IMR-90 (cell line): ENCODE results near the gene ITM2B. TPM values are rescaled to one million over a fixed set of nuclear protein-coding genes. Genes with fewer than 3 reads are reported as not detected.

Experiments
- ATAC-seq: fragments of 200-7000 bp; cut with Tn5 transposase; 2 replicates; pipeline ENCODE4 v1.9.1; 2020; ENCODE audit warnings: low read depth, mild to moderate bottlenecking, moderate library complexity
- BruUV-seq: library from RNA; stranded (reverse); fragments of 400-500 nt; replicated peaks from 2 replicates; lab custom pipeline; 2021; lab: Mats Ljungman, UMichigan
- CTCF ChIA-PET: fragments of 300-600 bp; formaldehyde crosslinking; extraction: SDS; loops from one replicate; lab custom pipeline; 2021; ENCODE audit warnings: antibody characterized with exemption; lab: Yijun Ruan, JAX
- POLR2A ChIA-PET: fragments of 300-600 bp; sonication (Branson Sonifier 250); formaldehyde crosslinking; loops from one replicate; lab custom pipeline; 2022; ENCODE audit warnings: antibody characterized with exemption; ENCODE audit not compliant: unreplicated experiment; lab: Charles Lee
- DNase-seq: peaks from one replicate; pipeline ENCODE4 v3.0.0; 2013
- H2AFZ ChIP-seq: replicated peaks from 2 replicates; pipeline ENCODE3; 2013; ENCODE audit warnings: low read length, mild to moderate bottlenecking; ENCODE audit not compliant: poor library complexity
- H2AK5ac ChIP-seq: 2 replicates; pipeline ENCODE4 v1.6.1; 2013; ENCODE audit warnings: low read depth, low read length, inconsistent platforms
- H2AK9ac ChIP-seq: replicated peaks from 2 replicates; pipeline ENCODE3; 2013; ENCODE audit warnings: mild to moderate bottlenecking, low read depth, low read length, moderate library complexity; ENCODE audit not compliant: poor library complexity
- H2BK120ac ChIP-seq: 2 replicates; pipeline ENCODE4 v1.6.1; 2013; ENCODE audit warnings: low read depth, low read length, inconsistent platforms
- H2BK15ac ChIP-seq: 3 replicates; pipeline ENCODE4 v1.6.1; 2013; ENCODE audit warnings: low read depth, low read length, inconsistent platforms
- H2BK20ac ChIP-seq: 2 replicates; pipeline ENCODE4 v1.6.1; 2013; ENCODE audit warnings: low read depth, mild to moderate bottlenecking, inconsistent platforms, low read length, moderate library complexity
- H2BK5ac ChIP-seq: 2 replicates; pipeline ENCODE4 v1.6.1; 2013; ENCODE audit warnings: mild to moderate bottlenecking, low read depth, low read length, inconsistent platforms; ENCODE audit not compliant: poor library complexity, severe bottlenecking
- H3K14ac ChIP-seq: replicated peaks from 2 replicates; pipeline ENCODE4 v1.6.1; 2013; ENCODE audit warnings: low read depth, low read length, inconsistent platforms
- H3K18ac ChIP-seq: 2 replicates; pipeline ENCODE4 v1.6.1; 2013; ENCODE audit warnings: low read depth, low read length, control low read depth
- H3K23ac ChIP-seq: 2 replicates; pipeline ENCODE4 v1.6.1; 2013; ENCODE audit warnings: low read depth, low read length, inconsistent platforms
- H3K27ac ChIP-seq: 2 replicates; pipeline ENCODE4 v1.5.1; 2013; ENCODE audit warnings: mild to moderate bottlenecking, control low read depth, low read length; ENCODE audit not compliant: insufficient read depth
- H3K27me3 ChIP-seq: 2 replicates; pipeline ENCODE4 v1.6.1; 2013; ENCODE audit warnings: low read length; ENCODE audit not compliant: control insufficient read depth, insufficient read depth
- H3K36me3 ChIP-seq: 2 replicates; pipeline ENCODE4 v1.6.1; 2013; ENCODE audit warnings: low read length, mixed read lengths; ENCODE audit not compliant: control insufficient read depth, insufficient read depth
- H3K4ac ChIP-seq: 2 replicates; pipeline ENCODE4 v1.6.1; 2013; ENCODE audit warnings: low read depth, low read length, inconsistent platforms
- H3K4me1 ChIP-seq: 2 replicates; pipeline ENCODE4 v1.6.1; 2013; ENCODE audit warnings: low read length, mixed read lengths; ENCODE audit not compliant: control insufficient read depth, insufficient read depth
- H3K4me2 ChIP-seq: 2 replicates; pipeline ENCODE4 v1.6.1; 2013; ENCODE audit warnings: low read depth, mild to moderate bottlenecking, control low read depth, low read length, moderate library complexity
- H3K4me3 ChIP-seq: 2 replicates; pipeline ENCODE4 v1.5.1; 2013; ENCODE audit warnings: low read depth, mild to moderate bottlenecking, control low read depth, low read length, moderate library complexity; ENCODE audit not compliant: insufficient read depth
- H3K56ac ChIP-seq: 2 replicates; pipeline ENCODE4 v1.6.1; 2013; ENCODE audit warnings: low read length, inconsistent platforms; ENCODE audit not compliant: insufficient read depth; ENCODE audit errors: extremely low read depth
- H3K79me1 ChIP-seq, 2 experiments: 2 replicates each; pipeline ENCODE4 v1.6.1; 2013; ENCODE audit warnings: low read length in 2 of 2, inconsistent platforms in 1 of 2, low read depth in 1 of 2
- H3K9ac ChIP-seq: 2 replicates; pipeline ENCODE4 v1.6.1; 2013; ENCODE audit warnings: low read depth, low read length, control low read depth
- H3K9me1 ChIP-seq: 2 replicates; pipeline ENCODE4 v1.6.1; 2013; ENCODE audit warnings: low read length, inconsistent platforms; ENCODE audit not compliant: insufficient read depth
- H3K9me3 ChIP-seq: 2 replicates; pipeline ENCODE4 v1.6.1; 2013; ENCODE audit warnings: low read length; ENCODE audit not compliant: control insufficient read depth, insufficient read depth
- H4K20me1 ChIP-seq: 2 replicates; pipeline ENCODE4 v1.6.1; 2013; ENCODE audit warnings: low read length, inconsistent platforms; ENCODE audit not compliant: insufficient read depth
- H4K5ac ChIP-seq: 2 replicates; pipeline ENCODE4 v1.6.1; 2013; ENCODE audit warnings: mild to moderate bottlenecking, low read depth, low read length, control low read depth
- H4K8ac ChIP-seq, 2 experiments: 2 replicates each; pipeline ENCODE4 v1.6.1; 2013; ENCODE audit warnings: low read depth in 2 of 2, low read length in 2 of 2, control low read depth in 1 of 2, inconsistent platforms in 1 of 2
- H4K91ac ChIP-seq: 2 replicates; pipeline ENCODE4 v1.6.1; 2013; ENCODE audit warnings: low read depth, low read length, inconsistent platforms; ENCODE audit not compliant: insufficient read depth
- CEBPB ChIP-seq: IDR thresholded peaks from 2 replicates; pipeline ENCODE4 v1.6.1; 2012; ENCODE audit warnings: low read depth, low read length, improper control_type of control experiment
- CHD1 ChIP-seq: IDR thresholded peaks from 2 replicates; pipeline ENCODE4 v1.6.1; 2012; ENCODE audit warnings: low read depth, low read length, improper control_type of control experiment
- FOS ChIP-seq: fragments of 150-350 bp; IDR thresholded peaks from 2 replicates; pipeline ENCODE4 v1.6.1; 2016; ENCODE audit warnings: low read depth, low read length
- MAFK ChIP-seq: IDR thresholded peaks from 2 replicates; pipeline ENCODE4 v1.6.1; 2012; ENCODE audit warnings: low read depth, low read length, improper control_type of control experiment
- MAZ ChIP-seq: IDR thresholded peaks from 2 replicates; pipeline ENCODE4 v1.6.1; 2012; ENCODE audit warnings: low read depth, mild to moderate bottlenecking, low read length, improper control_type of control experiment, moderate library complexity, borderline replicate concordance
- MXI1 ChIP-seq: IDR thresholded peaks from 2 replicates; pipeline ENCODE4 v1.6.1; 2012; ENCODE audit warnings: low read depth, mild to moderate bottlenecking, low read length, moderate library complexity, borderline replicate concordance
- POLR2A ChIP-seq: IDR thresholded peaks from 2 replicates; pipeline ENCODE4 v1.6.1; 2012; ENCODE audit warnings: mild to moderate bottlenecking, low read depth, low read length
- RAD21 ChIP-seq: IDR thresholded peaks from 2 replicates; pipeline ENCODE4 v1.6.1; 2012; ENCODE audit warnings: low read length, improper control_type of control experiment
- RCOR1 ChIP-seq: IDR thresholded peaks from 2 replicates; pipeline ENCODE4 v1.6.1; 2012; ENCODE audit warnings: mild to moderate bottlenecking, low read length, improper control_type of control experiment; ENCODE audit not compliant: insufficient replicate concordance
- RFX5 ChIP-seq: IDR thresholded peaks from 2 replicates; pipeline ENCODE4 v1.8.0; 2012; ENCODE audit warnings: low read depth, mild to moderate bottlenecking, low read length, moderate library complexity
- SMC3 ChIP-seq: fragments of 150-350 bp; IDR thresholded peaks from 2 replicates; pipeline ENCODE4 v1.6.1; 2016; ENCODE audit warnings: low read depth, mild to moderate bottlenecking, antibody characterized with exemption, low read length, moderate library complexity
- WGBS, 2 experiments: methylation state at CpG; one replicate each; pipeline versions ENCODE4 v1.1.5 to v1.1.7; 2013; ENCODE audit warnings: missing lambda C conversion rate in 2 of 2; ENCODE audit not compliant: insufficient read length in 1 of 2; ENCODE audit errors: extremely low coverage in 2 of 2; 5-methylcytosine and 5-hydroxymethylcytosine counted together
- dilution Hi-C: fragments of 300-500 bp; cut with HindIII; formaldehyde crosslinking; loops from one replicate; pipeline ENCODE4 v1.14.3; 2018; ENCODE audit warnings: low sequenced_read_pairs; ENCODE audit not compliant: unreplicated experiment
- in situ Hi-C: fragments of 300-500 bp; cut with MboI; formaldehyde crosslinking; loops from 3 replicates; pipeline ENCODE4 v1.14.3; 2019; ENCODE audit warnings: low sequenced_read_pairs, inconsistent platforms, mixed read lengths
- intact Hi-C: fragments of 100-400 bp; cut with micrococcal nuclease; formaldehyde crosslinking; loops from 2 replicates; pipeline ENCODE4 v1.10.0; 2022
- polyA plus RNA-seq, 3 experiments: library from polyadenylated mRNA; depleted of rRNA; stranded (reverse); fragments of >200 nt; gene quantifications; 2 replicates each; pipeline ENCODE4 v1.2.3, GENCODE V29; 2012; ENCODE audit warnings: low replicate concordance in 1 of 3
- total RNA-seq: library from RNA; depleted of rRNA; stranded (reverse); fragments of >200 nt; gene quantifications from 2 replicates; pipeline ENCODE4 v1.2.3, GENCODE V29; 2012
- TF ChIP-seq, protein P1 (sequence below): fragments of 150-350 bp; IDR thresholded peaks from 2 replicates; pipeline ENCODE4 v1.6.1; 2016; ENCODE audit warnings: low read depth, mild to moderate bottlenecking, low read length, moderate library complexity, borderline replicate concordance

ITM2B gene
- total and polyA plus RNA-seq, 2 of the 4 experiments (the other 2 are of a cell fraction) = 51.1 to 158 TPM

DNA sequence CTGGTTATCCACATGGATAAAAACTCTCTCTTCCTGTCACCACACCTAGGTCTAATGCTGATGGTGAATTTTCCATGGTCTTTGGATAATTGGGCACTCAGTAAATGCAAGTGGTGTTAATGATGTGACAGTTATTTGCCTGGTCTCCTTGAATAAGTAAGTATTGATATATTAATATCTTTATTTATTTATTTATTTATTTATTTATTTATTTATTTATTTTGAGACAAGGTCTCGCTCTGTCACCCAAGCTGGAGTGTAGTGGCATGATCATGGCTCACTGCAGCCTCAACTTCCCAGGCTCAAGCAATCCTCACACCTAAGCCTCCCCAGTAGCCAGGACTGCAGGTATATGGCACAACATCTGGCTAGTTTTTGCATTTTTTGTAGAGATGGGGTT is 46.3 kb upstream of the ITM2B start:
- Histone ChIP-seq H3K9me3 (no peaks in the 10 kb centered on the region; the same call in 1 of the 2 replicates), H2BK120ac (no peak overlapping the region), H2BK5ac (no peak overlapping the region), H2AK5ac (no peak overlapping the region), H3K36me3 (no peaks in the 10 kb centered on the region), H3K56ac (no peak overlapping the region), H3K14ac (no peak overlapping the region), H2AK9ac (no peak overlapping the region), H3K4ac (no peak overlapping the region), H2BK15ac (no peak overlapping the region), H3K9ac (no peak overlapping the region), H3K9me1 (no peaks in the 10 kb centered on the region), H3K27me3 (peaks cover 13% of the 10 kb centered on the region), H4K8ac (no peak overlapping the region), H2AFZ (no peak overlapping the region), H3K4me3 (no peak overlapping the region), H3K27ac (no peak overlapping the region), H4K20me1 (no peaks in the 10 kb centered on the region), H2BK20ac (no peak overlapping the region), H3K4me2 (no peak overlapping the region), H3K79me1 (no peaks in the 10 kb centered on the region), H4K5ac (no peak overlapping the region), H3K4me1 (no peaks in the 10 kb centered on the region), H3K18ac (no peak overlapping the region), H4K91ac (no peak overlapping the region), H3K23ac (no peak overlapping the region)
- ATAC-seq (no peak), DNase-seq (no peak)
- intact Hi-C loops (no loop called here), dilution Hi-C loops (no loop called here), in situ Hi-C loops (no loop called here)
- WGBS, 2 experiments = no CpG with 5 or more reads among the region's 1 CpG
- TF ChIP-seq RCOR1 (no peak), SMC3 (no peak), MAFK (no peak), RAD21 (no peak), MXI1 (no peak), CEBPB (no peak), CHD1 (no peak), FOS (no peak), RFX5 (no peak), MAZ (no peak), POLR2A (no peak)
- TF ChIP-seq, protein P1, sequence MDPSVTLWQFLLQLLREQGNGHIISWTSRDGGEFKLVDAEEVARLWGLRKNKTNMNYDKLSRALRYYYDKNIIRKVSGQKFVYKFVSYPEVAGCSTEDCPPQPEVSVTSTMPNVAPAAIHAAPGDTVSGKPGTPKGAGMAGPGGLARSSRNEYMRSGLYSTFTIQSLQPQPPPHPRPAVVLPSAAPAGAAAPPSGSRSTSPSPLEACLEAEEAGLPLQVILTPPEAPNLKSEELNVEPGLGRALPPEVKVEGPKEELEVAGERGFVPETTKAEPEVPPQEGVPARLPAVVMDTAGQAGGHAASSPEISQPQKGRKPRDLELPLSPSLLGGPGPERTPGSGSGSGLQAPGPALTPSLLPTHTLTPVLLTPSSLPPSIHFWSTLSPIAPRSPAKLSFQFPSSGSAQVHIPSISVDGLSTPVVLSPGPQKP = no peak
- BruUV-seq = no TSS peak
- ChIA-PET POLR2A (no interaction called here), CTCF (no interaction called here)
